Airway epithelial cell (primary cell): Measurements from ENCODE around the gene HSPB2. TPM values are rescaled to one million over a fixed set of nuclear protein-coding genes. Genes with fewer than 3 reads are reported as not detected.

ENCODE experiments used
- total RNA-seq: library from RNA; depleted of rRNA; stranded (reverse); fragments of >200 nt; gene quantifications from 2 replicates; pipeline ENCODE4 v1.2.3, GENCODE V29; 2015

HSPB2 gene, protein sequence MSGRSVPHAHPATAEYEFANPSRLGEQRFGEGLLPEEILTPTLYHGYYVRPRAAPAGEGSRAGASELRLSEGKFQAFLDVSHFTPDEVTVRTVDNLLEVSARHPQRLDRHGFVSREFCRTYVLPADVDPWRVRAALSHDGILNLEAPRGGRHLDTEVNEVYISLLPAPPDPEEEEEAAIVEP
- not detected in 2 replicates for total RNA-seq

DNA sequence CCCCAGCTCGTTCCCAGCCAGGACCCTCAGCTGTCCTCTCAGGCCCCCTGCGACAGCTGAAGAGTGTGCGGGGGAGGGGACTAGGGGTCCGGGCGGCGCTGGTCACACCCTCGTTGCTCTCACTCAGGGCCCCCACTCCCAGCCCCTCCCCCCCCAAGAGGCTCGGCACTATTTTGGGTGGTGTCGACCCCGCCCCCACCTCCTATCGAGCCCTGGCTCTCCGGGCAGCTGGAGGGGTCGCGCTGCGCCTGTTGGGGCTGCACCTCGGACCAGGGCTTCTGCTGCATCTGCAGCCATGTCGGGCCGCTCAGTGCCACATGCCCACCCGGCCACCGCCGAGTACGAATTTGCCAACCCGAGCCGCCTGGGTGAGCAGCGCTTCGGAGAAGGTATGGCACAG lies at the start of gene HSPB2:
TSS of gene HSPB2 (plus strand) at position 200 of the 400 bp plus-strand sequence. CDS start at position 296, 96 bp downstream.

DNA sequence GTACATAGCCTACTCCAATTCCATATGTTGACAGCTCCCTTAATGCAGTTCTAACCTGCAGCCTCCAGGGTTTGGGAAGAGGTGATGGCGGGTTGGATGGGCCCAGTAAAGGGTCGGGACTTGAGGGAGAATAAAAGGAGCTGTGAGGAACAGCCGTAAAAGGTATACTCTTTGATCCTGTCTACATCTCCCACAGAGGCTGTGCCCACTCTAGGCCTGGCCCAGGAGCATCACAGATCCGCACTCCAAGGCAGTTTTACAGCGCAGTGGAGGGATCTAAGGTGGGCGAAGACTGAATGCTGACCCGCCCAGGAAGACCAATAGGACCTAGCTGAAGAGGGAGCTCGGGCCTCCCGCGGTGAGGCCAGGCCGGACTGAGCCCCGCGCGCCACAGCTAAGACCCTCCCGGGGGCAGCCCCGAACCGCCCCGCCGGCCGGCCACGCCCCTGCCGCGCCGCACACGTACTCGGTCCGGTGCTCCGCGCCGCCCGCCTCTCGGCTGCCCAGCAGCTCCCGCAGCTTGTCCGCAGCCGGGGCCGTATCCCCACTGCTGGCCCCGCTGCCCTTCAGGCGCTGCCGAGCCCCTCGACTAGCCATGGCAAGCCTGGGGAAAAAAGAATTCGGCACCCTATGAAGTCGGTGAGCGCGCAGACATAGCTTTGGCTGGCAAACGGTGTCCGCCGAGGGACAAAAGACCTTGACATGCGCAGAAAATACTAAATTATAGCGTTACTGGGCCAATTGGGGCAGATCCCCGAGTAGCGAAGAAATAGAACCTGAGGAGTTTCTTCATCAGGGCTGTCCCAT lies 41.4 kb upstream of the HSPB2 start, which contains the start of gene ALG9:
TSS of gene ALG9 (minus strand) at position 696 of the 807 bp plus-strand sequence. CDS start at position 597, 99 bp downstream.

DNA sequence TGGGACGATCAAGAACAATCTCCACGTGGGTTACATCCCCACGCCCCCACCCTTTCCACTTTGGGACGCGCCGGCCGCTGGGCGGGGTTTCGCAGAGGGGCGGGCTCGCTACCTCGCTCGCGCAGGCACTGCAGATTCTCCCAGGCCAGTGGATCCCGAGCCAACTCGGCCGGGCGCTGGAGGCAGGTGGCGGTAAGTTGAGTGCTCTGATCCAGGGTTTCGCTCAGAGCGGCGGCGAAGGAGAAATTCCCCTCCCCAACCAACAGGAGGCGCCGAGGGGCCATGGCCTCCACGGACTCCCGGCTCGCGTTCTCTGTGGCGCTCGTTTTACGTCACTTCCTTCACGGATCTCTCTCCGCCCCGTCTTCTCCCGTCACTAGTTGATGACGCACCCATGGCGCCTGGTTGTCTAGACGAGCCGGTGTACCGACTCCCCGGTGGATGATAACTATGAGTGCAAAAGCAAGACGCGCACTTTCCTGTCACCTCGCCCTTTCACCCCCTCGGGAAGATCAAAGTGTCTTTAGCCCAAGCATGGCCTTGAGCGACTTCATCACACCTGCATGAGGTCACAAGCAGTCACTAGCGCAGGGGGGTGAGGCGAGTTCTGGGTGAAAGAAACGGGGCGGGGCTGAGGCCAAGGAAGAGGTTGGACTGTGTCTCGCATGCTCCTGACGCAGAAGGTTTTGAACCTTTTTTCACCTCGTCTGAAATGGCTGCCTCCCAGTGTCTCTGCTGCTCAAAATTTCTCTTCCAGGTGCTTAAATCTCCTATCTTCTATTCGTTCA lies 33.5 kb upstream of the HSPB2 start, which contains the start of the genes CFAP68 and FDXACB1:
TSS of gene CFAP68 (plus strand) at position 693 of the 788 bp plus-strand sequence. CDS start at position 713, 20 bp downstream.
TSS of gene FDXACB1 (minus strand) at position 317 of the 788 bp plus-strand sequence. CDS start at position 284, 33 bp downstream.

DNA sequence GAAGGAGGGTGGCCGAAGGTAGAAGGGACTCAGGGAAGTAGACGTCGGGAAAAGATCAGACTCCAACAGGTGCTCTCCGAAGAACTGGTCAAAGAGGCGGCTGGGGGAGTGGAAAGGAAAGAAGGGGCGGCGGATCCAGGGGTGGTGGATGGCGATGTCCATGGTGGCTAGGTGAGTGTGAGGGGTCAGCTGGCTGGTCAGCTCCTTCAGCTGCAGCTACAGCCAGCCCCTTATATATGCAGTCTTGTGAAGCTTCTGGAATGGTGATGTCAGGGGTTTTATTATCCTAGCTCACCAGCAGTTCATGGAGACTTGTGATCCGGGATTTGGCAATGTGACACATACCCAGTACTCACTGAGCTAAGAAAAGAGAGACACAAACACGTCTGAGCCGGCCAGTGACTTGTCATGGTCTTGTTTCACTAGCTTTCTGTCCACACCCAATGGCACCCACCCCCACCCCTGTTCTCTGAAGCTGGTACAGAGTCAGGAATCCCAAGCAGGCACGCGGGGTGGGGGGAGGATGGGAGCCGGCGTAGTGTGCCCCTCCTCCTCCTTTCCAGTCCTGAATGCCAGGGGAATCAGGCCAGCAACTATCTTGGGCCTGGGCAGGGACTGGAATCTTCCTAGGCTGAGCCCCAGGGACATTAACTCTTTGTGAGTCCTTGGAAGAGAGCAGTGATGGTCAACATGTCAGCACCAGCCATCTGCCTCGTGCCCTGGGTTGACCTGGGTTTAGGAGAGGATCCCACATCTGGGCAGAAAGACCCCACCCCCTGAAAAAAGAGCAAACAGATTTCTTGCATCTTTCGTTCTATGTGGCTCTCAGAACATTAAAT lies 752 bp upstream of the HSPB2 start, which contains the start of gene CRYAB:
TSS of gene CRYAB (minus strand) at position 208 of the 839 bp plus-strand sequence. CDS start at position 162, 46 bp downstream.

DNA sequence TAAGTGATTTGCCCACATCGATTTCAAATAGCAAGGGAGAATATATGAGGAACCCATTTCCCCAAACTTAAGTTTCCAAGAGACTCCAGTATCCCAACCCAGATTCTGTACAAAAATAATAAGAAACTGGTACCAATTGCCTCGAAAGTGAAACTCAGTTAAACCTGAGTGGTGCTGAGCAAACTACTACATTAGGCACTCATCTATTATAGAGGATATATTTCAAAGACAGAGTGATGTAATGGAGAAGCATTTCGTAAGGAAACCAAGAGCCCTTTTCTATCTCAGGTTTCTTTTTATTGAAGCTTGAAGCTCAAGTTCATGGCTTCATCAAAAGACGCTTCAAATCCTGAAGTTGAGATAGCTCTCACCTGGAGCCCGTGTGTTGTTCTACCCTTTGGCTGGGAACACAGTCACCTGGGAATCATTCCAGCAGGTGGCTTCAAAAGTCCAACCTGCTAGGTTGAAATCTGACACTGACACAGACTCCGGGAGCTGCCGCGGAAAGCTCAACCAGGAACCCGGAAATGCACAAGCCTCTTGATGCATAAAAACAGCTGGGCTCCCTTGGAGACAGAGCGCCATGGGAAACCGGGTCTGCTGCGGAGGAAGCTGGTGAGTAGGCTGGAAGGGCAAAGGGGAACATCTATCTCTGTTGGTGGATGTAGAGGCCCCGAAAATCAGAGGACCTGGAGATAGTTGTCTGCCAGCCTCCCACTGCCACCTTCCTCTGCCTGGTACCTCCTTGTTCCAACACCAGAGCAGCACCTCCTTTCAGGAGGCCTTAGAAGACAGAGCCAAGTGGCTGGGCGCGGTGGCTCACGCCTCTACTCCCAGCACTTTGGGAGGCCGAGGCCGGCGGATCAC lies 6.1 kb downstream of the HSPB2 start, which contains the start of gene C11orf52:
TSS of gene C11orf52 (plus strand) at position 524 of the 867 bp plus-strand sequence. CDS start at position 584, 60 bp downstream.

Other genes starting within 250 kb of the HSPB2 start
- gene PPP2R1B, start 146.3 kb upstream of the HSPB2 start, total RNA-seq: 30.5 and 30.9 TPM in 2 replicates
- 24.2 and 30.8 TPM in 2 replicates for gene ALG9, start 41.2 kb upstream of the HSPB2 start, total RNA-seq
- gene FDXACB1, start 33.6 kb upstream of the HSPB2 start, total RNA-seq: 1.3 and 2.7 TPM in 2 replicates
- gene CFAP68, start 33.2 kb upstream of the HSPB2 start, total RNA-seq: 7.9 and 21.2 TPM in 2 replicates
- 4.2 and 16.6 TPM in 2 replicates for gene CRYAB, start 964 bp upstream of the HSPB2 start, total RNA-seq
- gene C11orf52, start 6.2 kb downstream of the HSPB2 start, total RNA-seq: 3.0 and 5.9 TPM in 2 replicates
- 3.5 and 3.6 TPM in 2 replicates for gene DIXDC1, start 24.6 kb downstream of the HSPB2 start, total RNA-seq
- 38.7 and 50.3 TPM in 2 replicates for gene DLAT, start 112.7 kb downstream of the HSPB2 start, total RNA-seq
- gene PIH1D2, start 161.3 kb downstream of the HSPB2 start, total RNA-seq: 0.33 and 1.3 TPM in 2 replicates
- gene NKAPD1, start 161.6 kb downstream of the HSPB2 start, total RNA-seq: 7.1 and 27.6 TPM in 2 replicates
- gene TIMM8B, start 174.0 kb downstream of the HSPB2 start, total RNA-seq: 55.5 and 63.3 TPM in 2 replicates
- 69.7 and 77.3 TPM in 2 replicates for gene SDHD, start 174.1 kb downstream of the HSPB2 start, total RNA-seq